ENCODE measurements around the gene SIN3A. TPM values are rescaled to one million over a fixed set of nuclear protein-coding genes. Genes with fewer than 3 reads are reported as not detected.
"Not testable (repeated sequence)": the region's sequence is repeated elsewhere in the genome, so short reads cannot be mapped to it uniquely, and the experiment has no call there.

SIN3A gene
- total and polyA plus RNA-seq, 2 experiments from 2014 or later, result 19.2 to 41.1 TPM

- Histone ChIP-seq H3K36me3 (peaks cover 17% of the 10 kb centered on the region), H3K27ac (no peak overlapping the region), H3K4me3 (no peak overlapping the region), H3K27me3 (no peaks in the 10 kb centered on the region), H3K9me3 (ENCODE audit: low read depth) (no peaks in the 10 kb centered on the region), H3K4me1 (ENCODE audit: low read depth) (no peaks in the 10 kb centered on the region)
- no peak for DNase-seq (ENCODE audit: low read depth in 1 of 2, low spot score in 1 of 2)
- TF ChIP-seq CTCF (IDR thresholded peaks at IDR 0.05; ENCODE audit: low read depth, low read length), result no peak
These were observed 28.2 kb upstream of the SIN3A start for GRCh38 chr15:75479670-75480069.

GRCh38 chr15:75477094-75477493 is 25.6 kb upstream of the SIN3A start:
- DNase-seq (ENCODE audit: low read depth in 1 of 2, low spot score in 1 of 2); H3K4me1 ChIP-seq (ENCODE audit: low read depth); H3K4me3 ChIP-seq; H3K9me3 ChIP-seq (ENCODE audit: low read depth); H3K27me3 ChIP-seq; H3K27ac ChIP-seq: not testable (repeated sequence)
- peaks cover 19% of the 10 kb centered on the region for H3K36me3 ChIP-seq

- Histone ChIP-seq H3K36me3 (peaks cover 41% of the 10 kb centered on the region), H3K4me1 (ENCODE audit: low read depth) (no peaks in the 10 kb centered on the region), H3K27me3 (no peaks in the 10 kb centered on the region), H3K4me3 (no peak overlapping the region), H3K9me3 (ENCODE audit: low read depth) (no peaks in the 10 kb centered on the region), H3K27ac (no peak overlapping the region)
- DNase-seq (ENCODE audit: low read depth in 1 of 2, low spot score in 1 of 2), result no peak
- TF ChIP-seq CTCF (IDR thresholded peaks at IDR 0.05; ENCODE audit: low read depth, low read length), result no peak
These were observed 17.6 kb upstream of the SIN3A start for GRCh38 chr15:75468913-75469598.

- no peak overlapping the region for H3K4me3 ChIP-seq
- DNase-seq (ENCODE audit: low read depth in 1 of 2, low spot score in 1 of 2), result no peak
- no peak overlapping the region for H3K27ac ChIP-seq
- no peaks in the 10 kb centered on the region for H3K9me3 ChIP-seq (ENCODE audit: low read depth)
- no peaks in the 10 kb centered on the region for H3K4me1 ChIP-seq (ENCODE audit: low read depth)
- no peak for TF ChIP-seq CTCF (IDR thresholded peaks at IDR 0.05; ENCODE audit: low read depth, low read length)
- no peaks in the 10 kb centered on the region for H3K27me3 ChIP-seq
- H3K36me3 ChIP-seq, result peaks cover 2% of the 10 kb centered on the region
These were observed 9.2 kb upstream of the SIN3A start for GRCh38 chr15:75460646-75461045.

GRCh38 chr15:75459581-75459980 is 8.1 kb upstream of the SIN3A start:
- Histone ChIP-seq H3K27me3 (no peaks in the 10 kb centered on the region), H3K4me1 (ENCODE audit: low read depth) (no peaks in the 10 kb centered on the region), H3K9me3 (ENCODE audit: low read depth) (no peaks in the 10 kb centered on the region), H3K36me3 (no peaks in the 10 kb centered on the region), H3K4me3 (no peak overlapping the region), H3K27ac (no peak overlapping the region)
- no peak for TF ChIP-seq CTCF (IDR thresholded peaks at IDR 0.05; ENCODE audit: low read depth, low read length)
- no peak for DNase-seq (ENCODE audit: low read depth in 1 of 2, low spot score in 1 of 2)

- Histone ChIP-seq H3K36me3 (no peaks in the 10 kb centered on the region), H3K4me1 (ENCODE audit: low read depth) (no peaks in the 10 kb centered on the region), H3K27ac (no peak overlapping the region), H3K9me3 (ENCODE audit: low read depth) (no peaks in the 10 kb centered on the region), H3K4me3 (no peak overlapping the region), H3K27me3 (no peaks in the 10 kb centered on the region)
- no peak for TF ChIP-seq CTCF (IDR thresholded peaks at IDR 0.05; ENCODE audit: low read depth, low read length)
- peak in 1 of 2 donors; percentile 23 for DNase-seq (ENCODE audit: low read depth in 1 of 2, low spot score in 1 of 2)
These were observed 5.2 kb upstream of the SIN3A start for GRCh38 chr15:75456710-75457109.
